ENCODE results near the gene FARS2.

The FARS2 gene

GRCh38 chr6:5565971-5566370, 304.7 kb downstream of the FARS2 start:
- H3K27me3 Mint-ChIP-seq (ENCODE audit: low read depth): no peaks in the 10 kb centered on the region
- no peak for TF ChIP-seq CTCF (IDR thresholded peaks at IDR 0.05; ENCODE audit: unreplicated experiment in 3 of 3)
- peaks cover 4% of the 10 kb centered on the region for H3K36me3 Mint-ChIP-seq (ENCODE audit: low read depth)
- no peak overlapping the region for H3K4me3 Mint-ChIP-seq
- H3K4me1 Mint-ChIP-seq: no peaks in the 10 kb centered on the region
- no peak overlapping the region for H3K27ac Mint-ChIP-seq
- H3K9me3 Mint-ChIP-seq: peaks cover 12% of the 10 kb centered on the region

DNA sequence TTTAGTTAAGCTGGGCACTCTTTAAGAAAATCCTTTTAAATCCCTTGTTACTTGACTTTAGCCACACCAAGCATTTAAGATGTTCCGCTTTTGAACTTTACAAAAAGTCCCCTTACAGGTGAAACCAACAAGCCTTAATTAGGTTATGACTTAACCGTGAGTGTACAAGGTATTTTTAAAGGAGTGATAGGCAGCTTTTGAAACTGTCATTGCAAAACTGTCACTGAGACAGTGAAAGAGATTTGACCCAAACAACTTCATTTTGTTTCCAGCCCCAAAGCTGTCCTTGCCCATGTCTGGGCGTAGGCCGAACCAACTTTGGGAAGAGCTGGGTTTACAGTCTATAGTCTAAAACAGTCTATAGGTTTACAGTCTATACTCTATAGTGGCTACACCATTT, 305.4 kb downstream of the FARS2 start:
- no peak for TF ChIP-seq CTCF (IDR thresholded peaks at IDR 0.05; ENCODE audit: unreplicated experiment in 3 of 3)
- Mint-ChIP-seq H3K36me3 (ENCODE audit: low read depth) (peaks cover 4% of the 10 kb centered on the region), H3K4me1 (no peaks in the 10 kb centered on the region), H3K9me3 (peaks cover 12% of the 10 kb centered on the region), H3K27ac (no peak overlapping the region), H3K4me3 (no peak overlapping the region), H3K27me3 (ENCODE audit: low read depth) (no peaks in the 10 kb centered on the region)

- Mint-ChIP-seq H3K9me3 (peaks cover 9% of the 10 kb centered on the region), H3K27me3 (ENCODE audit: low read depth) (no peaks in the 10 kb centered on the region), H3K27ac (no peak overlapping the region), H3K4me1 (no peaks in the 10 kb centered on the region), H3K36me3 (ENCODE audit: low read depth) (peaks cover 4% of the 10 kb centered on the region), H3K4me3 (no peak overlapping the region)
- no peak for TF ChIP-seq CTCF (IDR thresholded peaks at IDR 0.05; ENCODE audit: unreplicated experiment in 3 of 3)
Observed at GRCh38 chr6:5567352-5567751, 306.0 kb downstream of the FARS2 start.

GRCh38 chr6:5567890-5568289, 306.6 kb downstream of the FARS2 start:
- no peak overlapping the region for H3K27ac Mint-ChIP-seq
- no peak for TF ChIP-seq CTCF (IDR thresholded peaks at IDR 0.05; ENCODE audit: unreplicated experiment in 3 of 3)
- H3K27me3 Mint-ChIP-seq (ENCODE audit: low read depth): no peaks in the 10 kb centered on the region
- H3K36me3 Mint-ChIP-seq (ENCODE audit: low read depth): peaks cover 4% of the 10 kb centered on the region
- peaks cover 12% of the 10 kb centered on the region for H3K9me3 Mint-ChIP-seq
- H3K4me1 Mint-ChIP-seq: no peaks in the 10 kb centered on the region
- no peak overlapping the region for H3K4me3 Mint-ChIP-seq

DNA sequence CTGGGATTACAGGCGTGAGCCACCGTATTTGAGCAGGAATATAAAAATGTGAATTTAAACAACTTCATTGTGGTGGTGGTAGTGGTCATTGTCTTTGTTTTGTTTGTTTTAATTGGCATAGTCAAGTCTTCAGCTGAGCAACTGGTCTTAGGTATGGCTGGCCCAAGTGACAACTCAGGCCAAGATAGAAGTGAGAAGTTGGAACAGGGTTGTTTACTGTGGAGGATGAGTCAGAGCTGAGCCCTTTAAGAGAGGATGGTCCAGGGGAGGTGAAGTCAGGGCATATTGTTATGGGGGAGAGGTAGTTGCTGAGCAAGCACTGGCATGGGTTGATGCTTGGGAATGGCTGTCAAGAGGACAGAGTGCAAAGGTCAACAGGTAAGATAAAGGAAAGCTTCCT, 308.2 kb downstream of the FARS2 start:
- TF ChIP-seq CTCF (IDR thresholded peaks at IDR 0.05; ENCODE audit: unreplicated experiment in 3 of 3): no peak
- peaks cover 10% of the 10 kb centered on the region for H3K36me3 Mint-ChIP-seq (ENCODE audit: low read depth)
- no peaks in the 10 kb centered on the region for H3K27me3 Mint-ChIP-seq (ENCODE audit: low read depth)
- no peak overlapping the region for H3K27ac Mint-ChIP-seq
- no peak overlapping the region for H3K4me3 Mint-ChIP-seq
- no peaks in the 10 kb centered on the region for H3K4me1 Mint-ChIP-seq
- H3K9me3 Mint-ChIP-seq: peaks cover 18% of the 10 kb centered on the region

- peaks cover 14% of the 10 kb centered on the region for H3K36me3 Mint-ChIP-seq (ENCODE audit: low read depth)
- no peak overlapping the region for H3K4me3 Mint-ChIP-seq
- peaks cover 27% of the 10 kb centered on the region for H3K9me3 Mint-ChIP-seq
- H3K4me1 Mint-ChIP-seq: no peaks in the 10 kb centered on the region
- no peaks in the 10 kb centered on the region for H3K27me3 Mint-ChIP-seq (ENCODE audit: low read depth)
- H3K27ac Mint-ChIP-seq: no peak overlapping the region
- TF ChIP-seq CTCF (IDR thresholded peaks at IDR 0.05; ENCODE audit: unreplicated experiment in 3 of 3): no peak
Observed at GRCh38 chr6:5570641-5571040, 309.3 kb downstream of the FARS2 start.
